ENCODE data around the gene LHFPL4. TPM values are rescaled to one million over a fixed set of nuclear protein-coding genes. Genes with fewer than 3 reads are reported as not detected.
A peak's percentile ranks its signal among the peaks of the same experiment; 100 is the strongest.

LHFPL4 gene
- total RNA-seq, 2 donors from 2014 or later, result not detected

DNA sequence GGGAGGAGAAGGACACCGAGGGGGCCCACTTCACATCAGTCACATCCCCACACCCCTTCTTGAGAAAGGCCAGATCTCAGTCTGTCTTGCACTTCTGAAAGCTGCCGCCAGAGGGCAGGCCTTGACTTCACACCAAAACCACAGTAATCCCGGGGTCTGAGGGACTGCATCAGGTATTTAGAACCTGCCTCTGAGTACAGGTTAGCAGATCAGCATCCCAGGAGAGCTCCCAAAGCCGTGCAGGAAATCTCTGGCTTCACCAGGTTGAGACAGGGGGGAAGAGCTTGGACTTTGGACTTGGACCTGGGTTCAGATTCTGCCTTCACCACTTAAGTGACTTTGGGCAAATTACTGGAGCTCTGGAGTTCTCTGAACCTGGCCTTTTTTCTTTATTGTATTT, 50.3 kb downstream of the LHFPL4 start:
- peak; percentile 75 for DNase-seq (ENCODE audit: low spot score)

DNA sequence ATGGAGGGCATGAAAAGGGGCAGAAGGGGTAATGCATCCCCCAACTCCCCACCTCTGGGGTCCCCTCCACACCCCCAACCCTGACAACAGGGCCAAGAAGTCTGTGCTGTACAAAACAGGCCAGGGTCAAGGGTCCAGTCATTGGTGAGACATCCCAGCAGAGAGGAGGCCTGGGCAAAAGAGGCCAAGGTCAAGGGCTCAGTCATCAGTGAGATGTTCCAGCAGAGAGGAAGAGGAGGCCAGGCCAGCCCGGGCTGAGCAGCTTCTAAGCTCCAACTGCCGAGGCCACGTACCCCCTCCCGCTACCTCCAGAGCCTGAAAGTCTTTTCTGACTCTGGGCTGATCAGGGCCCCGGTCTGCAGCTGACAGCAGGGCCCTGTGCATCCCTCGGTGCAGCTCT, 52.4 kb downstream of the LHFPL4 start:
- no peak for DNase-seq (ENCODE audit: low spot score)
- TF ChIP-seq, protein P1, sequence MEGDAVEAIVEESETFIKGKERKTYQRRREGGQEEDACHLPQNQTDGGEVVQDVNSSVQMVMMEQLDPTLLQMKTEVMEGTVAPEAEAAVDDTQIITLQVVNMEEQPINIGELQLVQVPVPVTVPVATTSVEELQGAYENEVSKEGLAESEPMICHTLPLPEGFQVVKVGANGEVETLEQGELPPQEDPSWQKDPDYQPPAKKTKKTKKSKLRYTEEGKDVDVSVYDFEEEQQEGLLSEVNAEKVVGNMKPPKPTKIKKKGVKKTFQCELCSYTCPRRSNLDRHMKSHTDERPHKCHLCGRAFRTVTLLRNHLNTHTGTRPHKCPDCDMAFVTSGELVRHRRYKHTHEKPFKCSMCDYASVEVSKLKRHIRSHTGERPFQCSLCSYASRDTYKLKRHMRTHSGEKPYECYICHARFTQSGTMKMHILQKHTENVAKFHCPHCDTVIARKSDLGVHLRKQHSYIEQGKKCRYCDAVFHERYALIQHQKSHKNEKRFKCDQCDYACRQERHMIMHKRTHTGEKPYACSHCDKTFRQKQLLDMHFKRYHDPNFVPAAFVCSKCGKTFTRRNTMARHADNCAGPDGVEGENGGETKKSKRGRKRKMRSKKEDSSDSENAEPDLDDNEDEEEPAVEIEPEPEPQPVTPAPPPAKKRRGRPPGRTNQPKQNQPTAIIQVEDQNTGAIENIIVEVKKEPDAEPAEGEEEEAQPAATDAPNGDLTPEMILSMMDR (IDR thresholded peaks at IDR 0.05), result no peak
- H3K27ac ChIP-seq, result no peak overlapping the region

More for the DNA sequence above, 50.3 kb downstream of the LHFPL4 start:
- Histone ChIP-seq H3K36me3 (no peaks in the 10 kb centered on the region), H3K4me1 (peaks cover 0 to 16% of the 10 kb centered on the region in 2 donors), H3K27me3 (peaks cover 0 to 5% of the 10 kb centered on the region in 2 donors), H3K9me3 (no peaks in the 10 kb centered on the region), H3K4me3 (no peak overlapping the region), H3K27ac (no peak overlapping the region)
- TF ChIP-seq, protein P1 (IDR thresholded peaks at IDR 0.05), result peak; percentile 82 to 88

DNA sequence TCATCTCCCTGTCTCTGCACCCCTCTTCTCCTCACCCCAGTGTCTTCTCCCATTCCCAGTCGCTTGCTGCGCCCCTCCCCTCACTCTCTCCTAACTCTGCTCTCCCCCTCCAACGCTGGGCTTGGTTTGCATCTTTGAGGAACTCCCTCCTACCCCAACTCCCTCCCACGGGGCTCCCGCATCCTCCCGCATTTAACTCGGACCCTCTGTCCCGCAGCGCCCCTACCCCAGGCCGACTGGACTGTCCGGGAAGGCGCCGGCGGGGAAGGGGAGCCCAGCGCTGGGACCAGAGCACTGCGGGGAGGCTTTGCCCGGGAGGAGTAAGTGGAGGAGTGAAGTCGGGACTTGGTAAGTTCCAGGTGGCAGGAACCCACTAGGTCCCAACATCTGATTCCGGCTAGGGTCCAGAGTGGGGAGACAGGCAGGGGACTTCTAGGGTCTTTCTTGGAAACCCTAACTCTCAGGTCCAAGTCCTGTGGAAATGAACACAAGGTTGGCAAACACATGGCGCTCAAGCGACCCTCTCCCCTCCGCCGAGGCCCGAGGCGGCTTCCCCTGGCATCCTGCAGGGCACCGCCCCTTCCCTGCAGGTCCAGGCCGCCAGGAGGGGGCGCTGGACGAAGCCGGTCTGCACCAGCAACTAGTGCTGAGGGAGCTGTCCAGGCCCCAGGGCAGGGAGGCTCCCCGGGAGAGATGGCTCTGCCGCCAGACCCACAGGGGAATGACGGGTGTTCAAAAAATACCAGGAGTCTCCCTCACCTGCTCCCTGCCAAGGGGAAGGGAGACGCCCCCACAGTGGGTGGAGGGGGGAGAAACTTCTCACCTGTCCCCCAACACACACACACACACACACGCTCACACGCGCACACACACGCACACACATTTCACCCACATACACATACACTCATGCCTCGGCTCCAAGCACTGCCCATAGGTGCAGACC, 53.2 kb downstream of the LHFPL4 start:
- H3K4me3 ChIP-seq, result peak overlapping the region in 1 of 2 donors; percentile 10
- no peaks in the 10 kb centered on the region for H3K9me3 ChIP-seq
- TF ChIP-seq, protein P1 (IDR thresholded peaks at IDR 0.05), result peak; percentile 54 to 74
- H3K4me1 ChIP-seq, result peaks cover 0 to 16% of the 10 kb centered on the region in 2 donors
- DNase-seq (ENCODE audit: low spot score), result peak; percentile 50
- peaks cover 0 to 5% of the 10 kb centered on the region in 2 donors for H3K27me3 ChIP-seq
- H3K27ac ChIP-seq, result no peak overlapping the region
- H3K36me3 ChIP-seq, result no peaks in the 10 kb centered on the region

More for the DNA sequence above, 52.4 kb downstream of the LHFPL4 start:
- H3K36me3 ChIP-seq, result no peaks in the 10 kb centered on the region
- H3K9me3 ChIP-seq, result no peaks in the 10 kb centered on the region
- peaks cover 0 to 16% of the 10 kb centered on the region in 2 donors for H3K4me1 ChIP-seq
- H3K4me3 ChIP-seq, result no peak overlapping the region
- peaks cover 0 to 5% of the 10 kb centered on the region in 2 donors for H3K27me3 ChIP-seq

DNA sequence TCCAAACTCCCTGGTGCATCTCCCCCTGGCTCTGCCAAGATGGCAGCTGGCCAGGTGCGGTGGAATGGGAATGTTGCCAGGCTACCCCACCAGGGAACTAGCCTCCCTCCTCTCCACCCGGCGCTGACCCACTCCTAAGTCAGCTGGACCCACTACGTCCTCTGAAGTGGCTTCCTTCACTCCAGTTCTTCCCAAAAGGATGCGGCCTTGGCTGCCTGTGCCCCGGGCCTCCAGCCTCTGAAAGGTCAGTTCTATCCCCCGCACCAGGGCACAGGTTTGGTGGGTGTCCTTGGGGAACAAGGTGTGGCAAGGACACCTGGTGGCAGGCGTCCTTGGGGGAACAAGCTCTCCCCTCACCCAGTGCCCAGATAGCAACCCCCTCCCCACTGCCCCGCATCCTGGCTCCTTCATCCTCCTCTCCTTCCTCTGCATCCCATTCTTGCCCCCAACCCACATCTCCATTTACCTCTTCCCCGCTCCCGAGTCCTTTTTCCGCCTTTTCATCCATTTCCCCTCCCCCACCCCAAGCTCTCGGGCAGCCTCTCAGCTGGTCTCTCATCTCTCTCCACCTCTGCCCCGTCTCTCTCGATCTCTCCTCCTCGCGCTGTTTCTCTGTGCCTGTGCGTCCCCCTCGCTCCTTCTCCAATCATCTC, 54.0 kb downstream of the LHFPL4 start:
- no peak overlapping the region for H3K4me3 ChIP-seq
- H3K27ac ChIP-seq, result no peak overlapping the region
- H3K27me3 ChIP-seq, result peaks cover 0 to 5% of the 10 kb centered on the region in 2 donors
- DNase-seq (ENCODE audit: low spot score), result peak; percentile 47
- H3K4me1 ChIP-seq, result peaks cover 0 to 16% of the 10 kb centered on the region in 2 donors
- H3K36me3 ChIP-seq, result no peaks in the 10 kb centered on the region
- H3K9me3 ChIP-seq, result no peaks in the 10 kb centered on the region
- TF ChIP-seq, protein P1 (IDR thresholded peaks at IDR 0.05), result no peak

DNA sequence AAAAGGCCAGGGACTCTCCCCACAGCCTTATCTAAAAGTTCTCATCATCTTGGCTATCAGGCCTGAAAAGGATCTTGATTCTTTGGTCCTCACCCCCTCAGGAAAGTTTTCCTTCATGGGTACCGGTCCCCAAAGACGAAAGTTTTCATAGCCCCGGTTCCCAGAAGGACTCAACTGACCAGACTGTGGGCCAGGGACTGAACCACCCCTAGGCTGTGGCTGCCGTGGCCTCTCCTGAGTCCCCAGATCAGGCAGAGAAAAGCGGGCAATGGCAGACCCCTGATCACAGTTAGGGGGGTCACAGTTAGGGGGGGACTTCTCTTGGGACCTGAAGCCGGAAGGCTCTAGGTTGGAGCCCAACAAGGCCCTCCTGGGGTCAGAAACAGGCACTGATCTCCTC, 54.8 kb downstream of the LHFPL4 start:
- no peak overlapping the region for H3K4me3 ChIP-seq
- H3K36me3 ChIP-seq, result no peaks in the 10 kb centered on the region
- H3K27ac ChIP-seq, result no peak overlapping the region
- H3K4me1 ChIP-seq, result peaks cover 0 to 16% of the 10 kb centered on the region in 2 donors
- DNase-seq (ENCODE audit: low spot score), result peak; percentile 38
- H3K9me3 ChIP-seq, result no peaks in the 10 kb centered on the region
- peaks cover 0 to 5% of the 10 kb centered on the region in 2 donors for H3K27me3 ChIP-seq
- TF ChIP-seq, protein P1 (IDR thresholded peaks at IDR 0.05), result no peak
